ENCODE measurements around the gene ADGRD2. TPM values are rescaled to one million over a fixed set of nuclear protein-coding genes. Genes with fewer than 3 reads are reported as not detected.

The ADGRD2 gene
- total RNA-seq, 1 donor from 2014 or later: not detected

- H3K27ac Mint-ChIP-seq: no peak overlapping the region
- H3K9me3 Mint-ChIP-seq: no peaks in the 10 kb centered on the region
- H3K27me3 Mint-ChIP-seq (ENCODE audit: insufficient read depth): peaks cover 15% of the 10 kb centered on the region
- DNase-seq (ENCODE audit: low spot score): no peak
- H3K4me1 Mint-ChIP-seq (ENCODE audit: low read depth): no peaks in the 10 kb centered on the region
- H3K36me3 Mint-ChIP-seq (ENCODE audit: low read depth): no peaks in the 10 kb centered on the region
- intact Hi-C loops (cut with micrococcal nuclease): no loop called here
- H3K4me3 Mint-ChIP-seq: no peak overlapping the region
Measured at GRCh38 chr9:124442379-124442778, 7.9 kb upstream of the ADGRD2 start.

GRCh38 chr9:124442826-124443225 is 7.4 kb upstream of the ADGRD2 start:
- no peak for DNase-seq (ENCODE audit: low spot score)
- Mint-ChIP-seq H3K4me1 (ENCODE audit: low read depth) (no peaks in the 10 kb centered on the region), H3K9me3 (no peaks in the 10 kb centered on the region), H3K27me3 (ENCODE audit: insufficient read depth) (peaks cover 15% of the 10 kb centered on the region), H3K27ac (no peak overlapping the region), H3K4me3 (no peak overlapping the region), H3K36me3 (ENCODE audit: low read depth) (no peaks in the 10 kb centered on the region)
- intact Hi-C loops (cut with micrococcal nuclease): no loop called here

GRCh38 chr9:124443625-124444024 is 6.6 kb upstream of the ADGRD2 start:
- Mint-ChIP-seq H3K4me1 (ENCODE audit: low read depth) (no peaks in the 10 kb centered on the region), H3K36me3 (ENCODE audit: low read depth) (no peaks in the 10 kb centered on the region), H3K9me3 (no peaks in the 10 kb centered on the region), H3K27ac (no peak overlapping the region), H3K27me3 (ENCODE audit: insufficient read depth) (peaks cover 16% of the 10 kb centered on the region), H3K4me3 (no peak overlapping the region)
- no peak for DNase-seq (ENCODE audit: low spot score)
- intact Hi-C loops (cut with micrococcal nuclease): no loop called here

GRCh38 chr9:124444166-124444565 is 6.1 kb upstream of the ADGRD2 start:
- no peaks in the 10 kb centered on the region for H3K36me3 Mint-ChIP-seq (ENCODE audit: low read depth)
- H3K4me3 Mint-ChIP-seq: no peak overlapping the region
- DNase-seq (ENCODE audit: low spot score): no peak
- no peaks in the 10 kb centered on the region for H3K4me1 Mint-ChIP-seq (ENCODE audit: low read depth)
- H3K27me3 Mint-ChIP-seq (ENCODE audit: insufficient read depth): peaks cover 19% of the 10 kb centered on the region
- intact Hi-C loops (cut with micrococcal nuclease): no loop called here
- no peak overlapping the region for H3K27ac Mint-ChIP-seq
- H3K9me3 Mint-ChIP-seq: no peaks in the 10 kb centered on the region

- no peaks in the 10 kb centered on the region for H3K9me3 Mint-ChIP-seq
- no peaks in the 10 kb centered on the region for H3K4me1 Mint-ChIP-seq (ENCODE audit: low read depth)
- intact Hi-C loops (cut with micrococcal nuclease): loop anchor here (1.0 kb wide), 1 partner anchor 28 kb away; no protein-coding TSS in a partner anchor
- no peak overlapping the region for H3K27ac Mint-ChIP-seq
- H3K4me3 Mint-ChIP-seq: no peak overlapping the region
- DNase-seq (ENCODE audit: low spot score): no peak
- peaks cover 21% of the 10 kb centered on the region for H3K27me3 Mint-ChIP-seq (ENCODE audit: insufficient read depth)
- no peaks in the 10 kb centered on the region for H3K36me3 Mint-ChIP-seq (ENCODE audit: low read depth)
Measured at GRCh38 chr9:124447297-124447661, 3.0 kb upstream of the ADGRD2 start.

- no peak for DNase-seq (ENCODE audit: low spot score)
- Mint-ChIP-seq H3K27ac (no peak overlapping the region), H3K27me3 (ENCODE audit: insufficient read depth) (peaks cover 16% of the 10 kb centered on the region), H3K9me3 (no peaks in the 10 kb centered on the region), H3K4me1 (ENCODE audit: low read depth) (no peaks in the 10 kb centered on the region), H3K36me3 (ENCODE audit: low read depth) (no peaks in the 10 kb centered on the region), H3K4me3 (no peak overlapping the region)
- intact Hi-C loops (cut with micrococcal nuclease): no loop called here
Measured at GRCh38 chr9:124448019-124448418, 2.2 kb upstream of the ADGRD2 start.

GRCh38 chr9:124449381-124450151 is 685 bp upstream of the ADGRD2 start:
- DNase-seq (ENCODE audit: low spot score): no peak
- no peaks in the 10 kb centered on the region for H3K9me3 Mint-ChIP-seq
- no peak overlapping the region for H3K4me3 Mint-ChIP-seq
- no peak overlapping the region for H3K27ac Mint-ChIP-seq
- peaks cover 16% of the 10 kb centered on the region for H3K27me3 Mint-ChIP-seq (ENCODE audit: insufficient read depth)
- no peaks in the 10 kb centered on the region for H3K36me3 Mint-ChIP-seq (ENCODE audit: low read depth)
- intact Hi-C loops (cut with micrococcal nuclease): no loop called here
- H3K4me1 Mint-ChIP-seq (ENCODE audit: low read depth): no peaks in the 10 kb centered on the region

- no peak for DNase-seq (ENCODE audit: low spot score)
- H3K27ac Mint-ChIP-seq: no peak overlapping the region
- no peaks in the 10 kb centered on the region for H3K36me3 Mint-ChIP-seq (ENCODE audit: low read depth)
- no peaks in the 10 kb centered on the region for H3K4me1 Mint-ChIP-seq (ENCODE audit: low read depth)
- H3K27me3 Mint-ChIP-seq (ENCODE audit: insufficient read depth): peaks cover 16% of the 10 kb centered on the region
- H3K9me3 Mint-ChIP-seq: no peaks in the 10 kb centered on the region
- no peak overlapping the region for H3K4me3 Mint-ChIP-seq
- intact Hi-C loops (cut with micrococcal nuclease): no loop called here
Measured at GRCh38 chr9:124450931-124451661, 845 bp downstream of the ADGRD2 start.

- Mint-ChIP-seq H3K4me3 (no peak overlapping the region), H3K9me3 (no peaks in the 10 kb centered on the region), H3K36me3 (ENCODE audit: low read depth) (no peaks in the 10 kb centered on the region), H3K27ac (no peak overlapping the region), H3K27me3 (ENCODE audit: insufficient read depth) (peaks cover 16% of the 10 kb centered on the region), H3K4me1 (ENCODE audit: low read depth) (no peaks in the 10 kb centered on the region)
- intact Hi-C loops (cut with micrococcal nuclease): no loop called here
- no peak for DNase-seq (ENCODE audit: low spot score)
Measured at GRCh38 chr9:124452326-124452725, 2.1 kb downstream of the ADGRD2 start.

GRCh38 chr9:124452841-124453585 is 2.8 kb downstream of the ADGRD2 start:
- no peaks in the 10 kb centered on the region for H3K4me1 Mint-ChIP-seq (ENCODE audit: low read depth)
- DNase-seq (ENCODE audit: low spot score): no peak
- no peak overlapping the region for H3K27ac Mint-ChIP-seq
- peaks cover 16% of the 10 kb centered on the region for H3K27me3 Mint-ChIP-seq (ENCODE audit: insufficient read depth)
- H3K4me3 Mint-ChIP-seq: no peak overlapping the region
- no peaks in the 10 kb centered on the region for H3K9me3 Mint-ChIP-seq
- intact Hi-C loops (cut with micrococcal nuclease): no loop called here
- no peaks in the 10 kb centered on the region for H3K36me3 Mint-ChIP-seq (ENCODE audit: low read depth)

- intact Hi-C loops (cut with micrococcal nuclease): no loop called here
- H3K9me3 Mint-ChIP-seq: no peaks in the 10 kb centered on the region
- H3K4me1 Mint-ChIP-seq (ENCODE audit: low read depth): no peaks in the 10 kb centered on the region
- no peak for DNase-seq (ENCODE audit: low spot score)
- H3K27ac Mint-ChIP-seq: no peak overlapping the region
- H3K4me3 Mint-ChIP-seq: no peak overlapping the region
- H3K27me3 Mint-ChIP-seq (ENCODE audit: insufficient read depth): peaks cover 14% of the 10 kb centered on the region
- no peaks in the 10 kb centered on the region for H3K36me3 Mint-ChIP-seq (ENCODE audit: low read depth)
Measured at GRCh38 chr9:124453586-124454191, 3.4 kb downstream of the ADGRD2 start.

- H3K27me3 Mint-ChIP-seq (ENCODE audit: insufficient read depth): peaks cover 11% of the 10 kb centered on the region
- H3K9me3 Mint-ChIP-seq: no peaks in the 10 kb centered on the region
- H3K36me3 Mint-ChIP-seq (ENCODE audit: low read depth): no peaks in the 10 kb centered on the region
- no peak overlapping the region for H3K27ac Mint-ChIP-seq
- H3K4me1 Mint-ChIP-seq (ENCODE audit: low read depth): no peaks in the 10 kb centered on the region
- no peak for DNase-seq (ENCODE audit: low spot score)
- intact Hi-C loops (cut with micrococcal nuclease): no loop called here
- H3K4me3 Mint-ChIP-seq: no peak overlapping the region
Measured at GRCh38 chr9:124454296-124454695, 4.0 kb downstream of the ADGRD2 start.

All from activated T-helper 1 cell treated with anti-CD3 and anti-CD28 coated beads, Interleukin-12 subunit alpha, Interleukin-12 subunit beta, Interleukin-2, Interleukin-4 antibody, amounts not matched to agents 30 ng/mL and 10 ng/mL and 1 ng/mL, durations not matched to agents 14 hours and 24 hours and 36 hours (primary cell).